ENCODE data around the gene PCNT.

PCNT gene

DNA sequence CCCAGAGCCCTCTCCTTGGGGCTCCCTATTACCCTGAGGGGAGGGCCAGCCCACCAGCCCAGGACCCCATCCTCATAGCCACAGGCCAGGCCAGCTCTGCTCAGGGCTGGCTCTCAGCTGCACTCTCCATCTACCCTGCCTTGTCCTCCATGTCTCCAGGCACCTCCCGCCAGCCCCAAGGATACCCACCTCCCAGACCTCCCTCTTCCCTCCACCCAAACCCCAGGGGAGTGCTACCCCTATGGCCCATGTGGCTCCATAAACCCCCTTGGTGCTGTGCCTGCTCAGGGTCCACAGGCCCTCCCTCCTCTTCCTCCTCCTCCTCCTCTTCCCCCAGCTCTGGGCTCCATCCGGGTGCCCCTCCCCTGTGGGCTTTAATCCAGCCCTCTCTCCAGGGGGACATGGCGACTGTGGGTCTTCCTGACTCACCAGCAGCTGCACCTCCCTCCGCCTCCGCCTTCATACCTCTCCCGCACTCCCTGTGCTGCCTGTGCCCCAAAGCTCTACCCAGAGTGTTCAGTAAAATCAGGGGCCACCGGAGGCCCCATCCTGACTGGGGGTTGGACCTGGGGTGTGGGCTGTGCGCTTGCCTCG lies 28.7 kb upstream of the PCNT start:
- CTCF ChIA-PET = no interaction called here
- H3K27ac ChIP-seq = peak overlapping the region; percentile 71
- TF ChIP-seq, protein P1, sequence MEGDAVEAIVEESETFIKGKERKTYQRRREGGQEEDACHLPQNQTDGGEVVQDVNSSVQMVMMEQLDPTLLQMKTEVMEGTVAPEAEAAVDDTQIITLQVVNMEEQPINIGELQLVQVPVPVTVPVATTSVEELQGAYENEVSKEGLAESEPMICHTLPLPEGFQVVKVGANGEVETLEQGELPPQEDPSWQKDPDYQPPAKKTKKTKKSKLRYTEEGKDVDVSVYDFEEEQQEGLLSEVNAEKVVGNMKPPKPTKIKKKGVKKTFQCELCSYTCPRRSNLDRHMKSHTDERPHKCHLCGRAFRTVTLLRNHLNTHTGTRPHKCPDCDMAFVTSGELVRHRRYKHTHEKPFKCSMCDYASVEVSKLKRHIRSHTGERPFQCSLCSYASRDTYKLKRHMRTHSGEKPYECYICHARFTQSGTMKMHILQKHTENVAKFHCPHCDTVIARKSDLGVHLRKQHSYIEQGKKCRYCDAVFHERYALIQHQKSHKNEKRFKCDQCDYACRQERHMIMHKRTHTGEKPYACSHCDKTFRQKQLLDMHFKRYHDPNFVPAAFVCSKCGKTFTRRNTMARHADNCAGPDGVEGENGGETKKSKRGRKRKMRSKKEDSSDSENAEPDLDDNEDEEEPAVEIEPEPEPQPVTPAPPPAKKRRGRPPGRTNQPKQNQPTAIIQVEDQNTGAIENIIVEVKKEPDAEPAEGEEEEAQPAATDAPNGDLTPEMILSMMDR (conservative IDR thresholded peaks at IDR 0.05; ENCODE audit: low read depth) = no peak
- DNase-seq (ENCODE audit: low spot score) = no peak
- POLR2A ChIA-PET (ENCODE audit: low non-redundant PET) = no interaction called here

DNA sequence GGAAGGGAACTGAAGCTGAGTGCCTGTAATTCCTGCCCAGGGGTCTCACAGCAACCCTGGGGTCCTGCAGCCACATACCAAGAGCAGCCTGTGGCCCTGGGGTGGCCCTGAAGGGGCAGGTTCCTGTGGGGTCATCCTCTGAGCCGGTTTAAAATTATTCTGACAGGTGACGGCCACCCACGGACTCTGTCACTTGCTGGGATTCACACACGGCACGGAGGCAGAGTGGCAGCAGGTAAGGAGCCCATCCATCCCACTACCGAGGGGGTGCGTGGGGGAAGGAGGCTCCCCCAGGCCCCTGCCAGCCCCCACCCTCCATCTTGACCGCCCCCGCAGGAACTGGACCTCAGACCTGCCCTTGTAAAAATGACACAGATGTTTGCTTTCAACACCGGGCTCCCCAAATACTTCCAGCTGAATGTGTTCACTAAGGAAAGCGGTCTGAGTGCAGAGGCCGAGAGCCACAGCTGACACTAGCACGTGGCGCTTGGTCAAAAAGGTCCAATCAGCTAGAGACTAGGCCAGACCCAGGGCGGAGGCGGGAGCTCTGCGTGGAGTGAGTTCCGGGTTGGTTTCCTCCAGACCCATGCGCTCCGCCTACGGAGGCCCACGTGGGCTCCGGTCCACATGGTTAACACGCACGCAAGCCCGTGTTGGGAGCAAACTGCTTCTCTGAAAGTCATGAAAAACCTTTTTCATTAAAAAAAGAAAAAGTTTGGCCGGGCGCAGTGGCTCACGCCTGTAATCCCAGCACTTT lies 27.8 kb upstream of the PCNT start:
- no peak for DNase-seq (ENCODE audit: low spot score)
- CTCF ChIA-PET = no interaction called here
- peak overlapping the region; percentile 71 for H3K27ac ChIP-seq
- TF ChIP-seq, protein P1 (conservative IDR thresholded peaks at IDR 0.05; ENCODE audit: low read depth) = no peak
- POLR2A ChIA-PET (ENCODE audit: low non-redundant PET) = no interaction called here

DNA sequence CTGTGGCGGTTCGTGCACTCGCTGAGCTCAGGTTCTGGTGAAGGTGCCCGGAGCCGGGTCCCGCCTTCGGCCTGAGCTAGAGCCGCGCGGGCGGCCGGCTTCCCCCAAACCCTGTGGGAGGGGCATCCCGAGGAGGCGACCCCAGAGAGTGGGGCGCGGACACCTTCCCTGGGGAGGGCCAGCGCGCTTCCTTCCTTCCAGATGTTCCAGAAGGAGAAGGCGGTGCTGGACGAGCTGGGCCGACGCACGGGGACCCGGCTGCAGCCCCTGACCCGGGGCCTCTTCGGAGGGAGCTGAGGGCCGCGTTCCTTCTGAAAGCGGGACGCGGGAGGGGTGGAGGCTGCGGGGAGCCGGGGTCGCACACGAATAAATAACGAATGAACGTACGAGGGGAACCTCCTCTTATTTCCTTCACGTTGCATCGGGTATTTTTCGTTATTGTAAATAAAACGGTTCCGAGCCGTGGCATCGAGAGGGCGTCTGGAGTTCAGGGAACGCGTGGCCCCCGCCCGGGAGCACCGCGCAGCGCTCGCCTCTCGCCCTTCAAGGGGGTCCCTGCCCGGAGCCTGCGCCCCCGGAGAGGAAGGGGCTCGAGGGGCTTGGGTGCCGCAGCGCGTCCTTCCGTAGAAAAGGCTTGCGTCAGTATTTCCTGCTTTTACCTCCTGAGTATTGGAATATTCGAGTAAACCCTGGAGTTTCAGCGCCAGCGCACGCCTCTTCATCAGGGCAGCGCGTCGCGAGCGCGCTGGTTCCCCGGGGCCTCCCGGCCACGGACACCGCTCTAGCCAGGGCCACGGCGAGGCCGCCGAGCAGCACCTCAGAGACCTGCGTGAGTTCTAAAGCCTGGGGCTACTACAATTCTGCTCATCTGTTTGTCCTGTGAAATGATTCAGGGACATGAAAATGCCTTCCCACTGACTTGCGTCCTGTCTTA lies 26.4 kb upstream of the PCNT start:
- TF ChIP-seq, protein P1 (conservative IDR thresholded peaks at IDR 0.05; ENCODE audit: low read depth) = no peak
- H3K27ac ChIP-seq = peak overlapping the region; percentile 60
- ChIA-PET POLR2A (ENCODE audit: low non-redundant PET) (no interaction called here), CTCF (no interaction called here)
- DNase-seq (ENCODE audit: low spot score) = no peak

DNA sequence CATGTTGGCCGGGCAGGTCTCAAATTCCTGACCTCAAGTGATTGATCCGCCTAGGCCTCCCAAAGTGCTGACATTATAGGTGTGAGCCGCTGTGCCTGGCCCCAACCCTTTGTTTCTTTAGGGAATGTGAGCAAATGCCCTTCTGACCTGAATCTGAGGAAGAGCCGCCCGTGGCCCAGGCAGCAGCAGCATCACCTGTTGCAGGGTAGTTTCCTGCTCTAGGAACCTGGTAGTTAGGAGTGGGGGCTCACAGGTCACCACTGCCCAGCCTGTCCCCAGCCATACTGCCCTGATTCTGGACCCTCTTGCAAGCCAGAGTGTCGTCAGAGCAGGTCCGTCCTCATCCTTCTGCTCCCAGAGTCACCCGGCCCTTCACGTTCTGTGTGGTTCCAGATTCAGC lies 24.8 kb upstream of the PCNT start:
- no peak for DNase-seq (ENCODE audit: low spot score)
- ChIA-PET POLR2A (ENCODE audit: low non-redundant PET) (no interaction called here), CTCF (interaction anchor here (0.7 kb wide), 1 partner anchor 18 kb away, joined by 7 read pairs; no protein-coding TSS in a partner anchor)
- TF ChIP-seq, protein P1 (conservative IDR thresholded peaks at IDR 0.05; ENCODE audit: low read depth) = no peak
- no peak overlapping the region for H3K27ac ChIP-seq

DNA sequence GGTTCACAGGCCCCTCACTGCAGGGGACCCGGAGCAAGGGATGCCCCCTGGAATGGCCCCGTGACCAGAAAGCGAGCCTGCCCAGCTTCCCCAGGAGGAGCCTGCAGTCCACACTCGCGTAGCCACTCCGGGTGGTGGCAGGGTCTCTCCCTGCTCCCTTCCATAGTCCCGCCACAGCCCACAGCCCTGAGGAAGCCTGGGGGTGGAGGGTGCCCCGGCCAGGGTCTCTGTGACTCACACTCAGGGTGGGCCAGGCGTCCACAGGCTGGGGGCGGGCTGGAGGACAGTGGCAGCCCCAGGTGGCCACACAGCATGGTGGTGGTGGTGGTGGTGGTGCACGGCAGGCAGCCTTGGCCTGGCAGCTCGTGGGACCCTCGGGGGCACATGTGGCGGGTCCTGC lies 22.2 kb upstream of the PCNT start:
- no peak for DNase-seq (ENCODE audit: low spot score)
- TF ChIP-seq, protein P1 (conservative IDR thresholded peaks at IDR 0.05; ENCODE audit: low read depth) = no peak
- no peak overlapping the region for H3K27ac ChIP-seq
- ChIA-PET POLR2A (ENCODE audit: low non-redundant PET) (no interaction called here), CTCF (no interaction called here)

DNA sequence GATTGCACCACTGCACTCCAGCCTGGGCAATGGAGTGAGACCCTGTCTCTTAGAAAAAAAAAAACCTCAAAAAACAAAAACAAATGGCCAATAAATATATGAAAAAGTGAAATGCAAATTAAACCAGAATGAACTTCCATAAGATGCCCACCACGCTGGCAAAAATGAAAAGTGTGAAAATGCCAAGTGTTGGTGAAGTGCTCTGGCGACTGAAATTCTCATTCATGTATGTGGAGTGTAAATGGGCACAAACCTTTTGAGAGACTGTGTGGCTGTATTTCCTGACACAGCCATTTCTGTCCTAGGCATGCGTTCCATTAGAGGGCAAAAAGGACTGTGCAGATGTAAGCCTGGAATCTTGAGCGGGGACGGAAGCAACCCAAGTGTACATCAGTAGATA lies 19.5 kb upstream of the PCNT start:
- POLR2A ChIA-PET (ENCODE audit: low non-redundant PET) = no interaction called here
- no peak overlapping the region for H3K27ac ChIP-seq
- TF ChIP-seq, protein P1 (conservative IDR thresholded peaks at IDR 0.05; ENCODE audit: low read depth) = no peak
- DNase-seq (ENCODE audit: low spot score) = no peak
- CTCF ChIA-PET = no interaction called here
